ENCODE results near the gene MRPL46. TPM values are rescaled to one million over a fixed set of nuclear protein-coding genes. Genes with fewer than 3 reads are reported as not detected.

MRPL46 gene
- total RNA-seq, 4 donors from 2014 or later: 36.2 to 48.9 (median 44.6) TPM

DNA sequence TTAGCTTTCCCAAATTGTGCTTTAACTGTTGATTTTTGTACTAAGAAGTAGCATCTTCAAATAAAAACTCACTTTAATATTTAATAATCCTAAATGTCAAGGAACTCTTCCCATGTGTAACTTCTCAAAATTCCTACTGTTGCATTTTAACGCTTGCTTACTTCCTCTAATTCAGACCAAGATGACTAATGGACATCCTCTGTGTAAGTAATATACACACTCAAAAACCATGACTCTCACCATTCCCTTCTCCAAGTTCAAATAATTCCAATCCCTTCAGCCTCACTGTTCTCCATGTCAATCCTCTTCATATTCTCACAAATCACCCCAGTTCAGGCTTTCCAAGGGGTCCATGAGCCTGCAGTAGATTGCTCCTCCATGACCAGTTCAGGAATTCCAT is 13.0 kb downstream of the MRPL46 start:
- Histone ChIP-seq H3K4me1 (peaks cover 7 to 8% of the 10 kb centered on the region in 2 donors), H3K4me3 (no peak overlapping the region), H3K27ac (no peak overlapping the region), H3K27me3 (no peaks in the 10 kb centered on the region), H3K36me3 (peaks cover 0 to 18% of the 10 kb centered on the region in 2 donors), H3K9me3 (no peaks in the 10 kb centered on the region)
- ATAC-seq: no peak
- intact Hi-C loops (cut with DNase I; ENCODE audit: low total_unique reads) (no loop called here), in situ Hi-C loops (cut with MboI; ENCODE audit: low sequenced_read_pairs in 4 of 4) (no loop called here)
- TF ChIP-seq, protein P1, sequence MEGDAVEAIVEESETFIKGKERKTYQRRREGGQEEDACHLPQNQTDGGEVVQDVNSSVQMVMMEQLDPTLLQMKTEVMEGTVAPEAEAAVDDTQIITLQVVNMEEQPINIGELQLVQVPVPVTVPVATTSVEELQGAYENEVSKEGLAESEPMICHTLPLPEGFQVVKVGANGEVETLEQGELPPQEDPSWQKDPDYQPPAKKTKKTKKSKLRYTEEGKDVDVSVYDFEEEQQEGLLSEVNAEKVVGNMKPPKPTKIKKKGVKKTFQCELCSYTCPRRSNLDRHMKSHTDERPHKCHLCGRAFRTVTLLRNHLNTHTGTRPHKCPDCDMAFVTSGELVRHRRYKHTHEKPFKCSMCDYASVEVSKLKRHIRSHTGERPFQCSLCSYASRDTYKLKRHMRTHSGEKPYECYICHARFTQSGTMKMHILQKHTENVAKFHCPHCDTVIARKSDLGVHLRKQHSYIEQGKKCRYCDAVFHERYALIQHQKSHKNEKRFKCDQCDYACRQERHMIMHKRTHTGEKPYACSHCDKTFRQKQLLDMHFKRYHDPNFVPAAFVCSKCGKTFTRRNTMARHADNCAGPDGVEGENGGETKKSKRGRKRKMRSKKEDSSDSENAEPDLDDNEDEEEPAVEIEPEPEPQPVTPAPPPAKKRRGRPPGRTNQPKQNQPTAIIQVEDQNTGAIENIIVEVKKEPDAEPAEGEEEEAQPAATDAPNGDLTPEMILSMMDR (IDR thresholded peaks at IDR 0.05 in 4 of 5, conservative IDR thresholded peaks at IDR 0.05 in 1 of 5): no peak
- no peak for TF ChIP-seq POLR2A (IDR thresholded peaks at IDR 0.05)
- DNase-seq: no peak

DNA sequence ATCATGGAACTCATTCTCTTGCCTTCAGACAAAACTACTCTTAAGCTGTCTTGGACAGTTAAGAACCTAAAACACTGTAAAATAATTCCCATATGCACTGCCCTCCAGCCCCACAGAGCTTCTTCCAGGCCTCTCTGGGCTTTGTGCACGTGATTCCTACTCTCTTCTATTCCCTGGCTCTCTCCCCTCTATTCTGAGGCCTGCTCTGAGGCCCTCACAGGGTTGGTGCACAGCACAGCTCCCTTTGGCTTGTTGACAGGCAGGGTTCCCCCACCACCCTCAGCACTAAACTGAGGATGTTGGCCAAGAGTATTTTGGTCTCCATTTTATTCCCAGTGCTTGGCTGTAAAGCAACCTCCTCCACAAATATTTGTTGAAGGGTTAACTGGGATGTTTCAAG is 13.5 kb downstream of the MRPL46 start:
- Histone ChIP-seq H3K4me3 (no peak overlapping the region), H3K27ac (no peak overlapping the region), H3K36me3 (peaks cover 0 to 12% of the 10 kb centered on the region in 2 donors), H3K27me3 (no peaks in the 10 kb centered on the region), H3K4me1 (peaks cover 7 to 8% of the 10 kb centered on the region in 2 donors), H3K9me3 (no peaks in the 10 kb centered on the region)
- intact Hi-C loops (cut with DNase I; ENCODE audit: low total_unique reads) (no loop called here), in situ Hi-C loops (cut with MboI; ENCODE audit: low sequenced_read_pairs in 4 of 4) (no loop called here)
- TF ChIP-seq POLR2A (IDR thresholded peaks at IDR 0.05): no peak
- TF ChIP-seq, protein P1 (IDR thresholded peaks at IDR 0.05 in 4 of 5, conservative IDR thresholded peaks at IDR 0.05 in 1 of 5): no peak
- ATAC-seq (no peak), DNase-seq (no peak)

DNA sequence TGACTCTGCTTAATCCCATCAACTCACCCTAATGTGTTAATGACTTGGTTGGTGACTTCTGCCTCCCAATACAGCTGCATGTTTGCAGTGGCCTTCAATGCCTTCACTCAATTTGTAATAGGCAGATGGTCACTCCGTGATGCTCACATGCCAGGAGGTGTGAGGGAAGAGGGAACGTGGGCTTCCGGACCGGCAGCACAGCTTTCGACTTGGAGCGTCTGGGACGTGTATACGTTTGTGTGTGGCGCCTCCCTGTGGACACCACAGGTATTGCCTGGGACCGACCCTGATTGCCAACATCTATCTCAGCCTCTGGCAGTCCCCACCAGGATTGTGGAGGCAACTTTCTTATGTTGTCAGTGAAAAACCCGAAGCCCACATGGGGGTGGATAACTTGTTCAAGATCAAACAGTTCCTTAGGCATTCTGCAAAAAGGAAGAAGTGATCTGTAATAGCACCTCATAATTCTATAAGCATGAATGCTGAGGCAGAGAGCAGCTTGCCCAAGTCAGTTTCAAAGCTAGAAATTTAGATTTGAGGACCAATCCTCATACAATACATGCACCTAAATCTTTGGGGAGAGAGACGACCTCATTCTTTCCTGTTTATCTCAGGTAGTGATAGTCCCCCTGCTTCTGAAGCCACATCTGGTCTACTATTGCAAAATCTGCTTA is 16.9 kb downstream of the MRPL46 start:
- peaks cover 7 to 8% of the 10 kb centered on the region in 2 donors for H3K4me1 ChIP-seq
- no peaks in the 10 kb centered on the region for H3K9me3 ChIP-seq
- no peak overlapping the region for H3K27ac ChIP-seq
- ATAC-seq (peak in 1 of 2 donors; percentile 23), DNase-seq (peak in 1 of 2 donors; percentile 22)
- no peaks in the 10 kb centered on the region for H3K36me3 ChIP-seq
- H3K4me3 ChIP-seq: no peak overlapping the region
- in situ Hi-C loops (cut with MboI; ENCODE audit: low sequenced_read_pairs in 4 of 4) (no loop called here), intact Hi-C loops (cut with DNase I; ENCODE audit: low total_unique reads) (no loop called here)
- TF ChIP-seq, protein P1 (IDR thresholded peaks at IDR 0.05 in 4 of 5, conservative IDR thresholded peaks at IDR 0.05 in 1 of 5): peak; percentile 27 to 66 (median 42)
- no peak for TF ChIP-seq POLR2A (IDR thresholded peaks at IDR 0.05)
- no peaks in the 10 kb centered on the region for H3K27me3 ChIP-seq

DNA sequence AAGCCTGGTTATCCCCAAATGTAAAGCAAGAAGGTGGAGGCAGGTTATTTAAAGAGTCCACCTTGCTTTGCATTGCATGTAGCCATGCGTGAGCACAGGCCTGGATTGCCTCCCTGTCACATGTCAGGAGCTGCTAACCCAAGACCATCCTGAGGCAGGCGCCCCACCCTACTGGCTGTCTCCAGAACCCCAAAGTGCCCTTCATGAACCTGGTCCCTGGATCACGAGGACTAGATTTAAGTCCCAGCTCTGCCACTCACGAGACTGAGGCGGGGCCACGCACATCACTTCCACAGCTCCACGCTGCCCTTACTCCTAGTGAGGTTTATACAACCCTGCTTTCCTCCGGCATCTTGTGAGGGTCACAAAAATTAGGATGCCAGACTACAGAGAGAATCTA is 17.6 kb downstream of the MRPL46 start:
- H3K36me3 ChIP-seq: no peaks in the 10 kb centered on the region
- ATAC-seq (no peak), DNase-seq (no peak)
- H3K27me3 ChIP-seq: no peaks in the 10 kb centered on the region
- no peak overlapping the region for H3K4me3 ChIP-seq
- peaks cover under 1 to 3% of the 10 kb centered on the region in 2 donors for H3K4me1 ChIP-seq
- no peak overlapping the region for H3K27ac ChIP-seq
- intact Hi-C loops (cut with DNase I; ENCODE audit: low total_unique reads) (no loop called here), in situ Hi-C loops (cut with MboI; ENCODE audit: low sequenced_read_pairs in 4 of 4) (no loop called here)
- TF ChIP-seq, protein P1 (IDR thresholded peaks at IDR 0.05 in 4 of 5, conservative IDR thresholded peaks at IDR 0.05 in 1 of 5): no peak
- TF ChIP-seq POLR2A (IDR thresholded peaks at IDR 0.05): no peak
- H3K9me3 ChIP-seq: no peaks in the 10 kb centered on the region

Data from gastrocnemius medialis (tissue), 4 donors.